KMS-11 (cell line): ENCODE data around the gene RNF31.

Source experiments
- H2AFZ ChIP-seq: fragments of 200-600 bp; sonication (generic); 2 replicates; pipeline ENCODE4 v1.6.1; 2016; ENCODE audit warnings: antibody characterized with exemption, mixed run types, low read depth
- H3K27ac ChIP-seq: fragments of 200-600 bp; sonication (generic); 2 replicates; pipeline ENCODE4 v1.6.1; 2016; ENCODE audit warnings: mild to moderate bottlenecking, mixed run types
- H3K27me3 ChIP-seq: fragments of 200-600 bp; sonication (generic); 2 replicates; pipeline ENCODE4 v1.6.1; 2017; ENCODE audit warnings: mild to moderate bottlenecking, low read depth, mixed run types, moderate library complexity; ENCODE audit not compliant: insufficient read depth
- H3K36me3 ChIP-seq: fragments of 200-600 bp; sonication (generic); 2 replicates; pipeline ENCODE4 v1.6.1; 2017; ENCODE audit warnings: mild to moderate bottlenecking, mixed run types; ENCODE audit not compliant: insufficient read depth
- H3K4me1 ChIP-seq: fragments of 200-600 bp; sonication (generic); 2 replicates; pipeline ENCODE4 v1.6.1; 2016; ENCODE audit warnings: mild to moderate bottlenecking, low read depth, mixed run types; ENCODE audit not compliant: poor library complexity, severe bottlenecking
- H3K4me2 ChIP-seq: fragments of 200-600 bp; sonication (generic); 2 replicates; pipeline ENCODE4 v1.7.0; 2016; ENCODE audit warnings: mild to moderate bottlenecking, mixed run types
- H3K4me3 ChIP-seq: fragments of 200-600 bp; sonication (generic); IDR thresholded peaks from 2 replicates; pipeline ENCODE4 v1.6.1; 2017; ENCODE audit warnings: low read depth, low read length, mixed read lengths; ENCODE audit not compliant: insufficient read depth
- H3K79me2 ChIP-seq: fragments of 200-600 bp; sonication (generic); 2 replicates; pipeline ENCODE4 v1.6.1; 2016; ENCODE audit warnings: low read depth, mixed run types; ENCODE audit not compliant: insufficient read depth
- H3K9ac ChIP-seq: fragments of 200-600 bp; sonication (generic); 2 replicates; pipeline ENCODE4 v1.6.1; 2016; ENCODE audit warnings: mild to moderate bottlenecking, mixed run types
- H4K20me1 ChIP-seq: fragments of 200-600 bp; sonication (generic); 2 replicates; pipeline ENCODE4 v1.6.1; 2016; ENCODE audit warnings: mild to moderate bottlenecking, mixed run types; ENCODE audit not compliant: insufficient read depth
- TF ChIP-seq, protein P1 (sequence below): fragments of 200-600 bp; sonication (generic); conservative IDR thresholded peaks from 2 replicates; pipeline ENCODE4 v1.6.1; 2017; ENCODE audit warnings: low read depth, mild to moderate bottlenecking, antibody characterized with exemption, low read length, moderate library complexity, mixed read lengths

RNF31 gene

DNA sequence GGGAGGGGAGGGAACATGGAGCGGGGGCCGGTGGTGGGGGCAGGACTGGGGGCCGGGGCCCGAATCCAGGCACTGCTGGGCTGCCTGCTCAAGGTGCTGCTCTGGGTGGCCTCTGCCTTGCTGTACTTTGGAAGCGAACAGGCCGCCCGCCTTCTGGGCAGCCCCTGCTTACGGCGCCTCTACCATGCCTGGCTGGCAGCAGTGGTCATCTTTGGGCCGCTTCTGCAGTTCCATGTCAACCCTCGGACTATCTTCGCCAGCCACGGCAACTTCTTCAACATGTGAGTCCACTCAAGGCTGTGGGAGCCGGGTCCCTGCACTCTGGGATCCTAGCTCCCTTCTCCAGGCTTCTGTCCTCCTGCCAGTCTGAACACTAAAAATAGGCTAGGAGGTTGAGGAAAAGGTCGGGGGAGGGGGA, 15.7 kb upstream of the RNF31 start:
- Histone ChIP-seq H3K36me3 (no peaks in the 10 kb centered on the region), H2AFZ (no peak overlapping the region), H4K20me1 (no peaks in the 10 kb centered on the region), H3K79me2 (no peaks in the 10 kb centered on the region), H3K9ac (no peak overlapping the region), H3K27me3 (no peaks in the 10 kb centered on the region), H3K27ac (no peak overlapping the region), H3K4me3 (no peak overlapping the region), H3K4me1 (no peaks in the 10 kb centered on the region), H3K4me2 (no peak overlapping the region)
- TF ChIP-seq, protein P1, sequence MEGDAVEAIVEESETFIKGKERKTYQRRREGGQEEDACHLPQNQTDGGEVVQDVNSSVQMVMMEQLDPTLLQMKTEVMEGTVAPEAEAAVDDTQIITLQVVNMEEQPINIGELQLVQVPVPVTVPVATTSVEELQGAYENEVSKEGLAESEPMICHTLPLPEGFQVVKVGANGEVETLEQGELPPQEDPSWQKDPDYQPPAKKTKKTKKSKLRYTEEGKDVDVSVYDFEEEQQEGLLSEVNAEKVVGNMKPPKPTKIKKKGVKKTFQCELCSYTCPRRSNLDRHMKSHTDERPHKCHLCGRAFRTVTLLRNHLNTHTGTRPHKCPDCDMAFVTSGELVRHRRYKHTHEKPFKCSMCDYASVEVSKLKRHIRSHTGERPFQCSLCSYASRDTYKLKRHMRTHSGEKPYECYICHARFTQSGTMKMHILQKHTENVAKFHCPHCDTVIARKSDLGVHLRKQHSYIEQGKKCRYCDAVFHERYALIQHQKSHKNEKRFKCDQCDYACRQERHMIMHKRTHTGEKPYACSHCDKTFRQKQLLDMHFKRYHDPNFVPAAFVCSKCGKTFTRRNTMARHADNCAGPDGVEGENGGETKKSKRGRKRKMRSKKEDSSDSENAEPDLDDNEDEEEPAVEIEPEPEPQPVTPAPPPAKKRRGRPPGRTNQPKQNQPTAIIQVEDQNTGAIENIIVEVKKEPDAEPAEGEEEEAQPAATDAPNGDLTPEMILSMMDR = no peak

DNA sequence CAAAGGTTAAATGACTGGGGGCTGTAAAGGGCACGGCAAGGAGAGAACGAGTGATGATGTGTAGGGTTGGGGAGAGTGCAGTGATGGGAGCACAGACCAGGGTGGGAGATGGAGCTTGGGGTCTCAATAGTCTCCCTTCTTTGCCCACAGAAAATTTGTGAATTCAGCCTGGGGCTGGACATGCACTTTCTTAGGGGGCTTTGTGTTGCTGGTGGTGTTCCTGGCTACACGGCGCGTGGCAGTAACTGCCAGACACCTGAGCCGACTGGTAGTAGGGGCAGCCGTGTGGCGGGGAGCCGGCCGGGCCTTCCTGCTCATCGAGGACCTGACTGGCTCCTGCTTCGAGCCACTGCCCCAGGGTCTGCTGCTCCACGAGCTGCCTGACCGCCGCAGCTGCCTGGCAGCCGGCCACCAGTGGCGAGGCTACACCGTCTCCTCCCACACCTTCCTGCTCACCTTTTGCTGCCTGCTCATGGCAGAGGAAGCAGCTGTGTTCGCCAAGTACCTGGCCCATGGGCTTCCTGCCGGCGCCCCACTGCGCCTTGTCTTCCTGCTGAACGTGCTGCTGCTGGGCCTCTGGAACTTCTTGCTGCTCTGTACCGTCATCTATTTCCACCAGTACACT, 15.1 kb upstream of the RNF31 start:
- H3K27me3 ChIP-seq = no peaks in the 10 kb centered on the region
- H3K79me2 ChIP-seq = no peaks in the 10 kb centered on the region
- no peak overlapping the region for H3K4me3 ChIP-seq
- H3K9ac ChIP-seq = no peak overlapping the region
- H3K4me1 ChIP-seq = peaks cover 4% of the 10 kb centered on the region
- no peak overlapping the region for H2AFZ ChIP-seq
- no peak overlapping the region for H3K27ac ChIP-seq
- TF ChIP-seq, protein P1 = no peak
- H3K4me2 ChIP-seq = no peak overlapping the region
- no peaks in the 10 kb centered on the region for H3K36me3 ChIP-seq
- H4K20me1 ChIP-seq = no peaks in the 10 kb centered on the region

DNA sequence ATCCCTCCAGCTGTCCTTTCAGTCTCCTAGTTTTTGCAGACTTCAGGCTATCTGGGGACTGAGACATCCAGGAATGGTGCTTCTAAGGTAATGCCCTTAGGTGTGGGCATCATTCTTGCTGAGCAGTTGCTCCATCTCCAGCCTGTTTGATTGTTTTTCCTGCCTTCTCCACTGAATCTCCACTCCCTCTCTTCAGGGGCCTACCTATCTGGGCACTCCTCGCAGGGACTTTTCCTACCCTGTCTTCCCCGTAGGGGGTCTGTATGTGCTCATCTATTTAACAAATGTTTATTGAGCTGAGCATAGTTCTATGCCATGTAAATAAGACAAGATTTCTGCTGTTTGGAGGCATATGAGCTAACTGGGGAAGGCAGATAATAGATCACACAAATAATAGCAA, 14.3 kb upstream of the RNF31 start:
- no peaks in the 10 kb centered on the region for H3K79me2 ChIP-seq
- no peak overlapping the region for H3K9ac ChIP-seq
- no peaks in the 10 kb centered on the region for H3K36me3 ChIP-seq
- H4K20me1 ChIP-seq = no peaks in the 10 kb centered on the region
- peaks cover 6% of the 10 kb centered on the region for H3K4me1 ChIP-seq
- H2AFZ ChIP-seq = no peak overlapping the region
- TF ChIP-seq, protein P1 = no peak
- H3K27me3 ChIP-seq = no peaks in the 10 kb centered on the region
- no peak overlapping the region for H3K27ac ChIP-seq
- no peak overlapping the region for H3K4me3 ChIP-seq
- H3K4me2 ChIP-seq = no peak overlapping the region

DNA sequence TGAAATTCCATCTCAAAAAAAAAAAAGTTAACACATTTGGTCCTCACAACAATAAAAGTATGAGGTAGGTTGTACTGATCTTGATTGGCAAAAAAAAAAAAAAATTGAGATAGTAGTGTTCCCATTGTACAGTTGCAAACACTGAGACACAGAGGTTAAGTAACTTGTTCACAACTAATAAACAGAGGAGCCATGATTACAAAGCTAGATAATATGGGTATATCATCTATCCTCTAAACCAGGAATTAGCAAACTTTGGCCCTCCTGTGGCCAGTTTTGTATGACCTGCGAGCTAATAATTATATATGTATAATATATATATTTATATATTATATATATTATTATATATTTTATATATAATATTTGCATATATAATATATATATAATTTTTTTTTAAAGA, 13.6 kb upstream of the RNF31 start:
- Histone ChIP-seq H3K4me1 (peaks cover 6% of the 10 kb centered on the region), H3K9ac (no peak overlapping the region), H3K27me3 (no peaks in the 10 kb centered on the region), H3K4me2 (no peak overlapping the region), H2AFZ (no peak overlapping the region), H3K27ac (no peak overlapping the region), H3K36me3 (no peaks in the 10 kb centered on the region), H4K20me1 (no peaks in the 10 kb centered on the region), H3K4me3 (no peak overlapping the region), H3K79me2 (no peaks in the 10 kb centered on the region)
- TF ChIP-seq, protein P1 = no peak

DNA sequence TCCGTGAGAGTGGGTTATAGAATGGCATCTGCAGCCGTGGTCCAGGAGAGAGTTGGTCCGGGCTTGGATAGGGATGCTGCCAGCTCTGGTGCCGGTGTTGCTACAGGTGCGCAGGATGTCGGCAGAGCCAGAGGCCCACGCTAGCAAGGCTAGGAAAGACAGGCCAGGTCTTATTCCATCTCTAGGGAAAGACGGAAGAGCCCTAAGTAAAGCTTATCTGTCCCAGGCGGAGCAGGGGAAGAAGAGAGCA, 11.8 kb upstream of the RNF31 start:
- TF ChIP-seq, protein P1 = no peak
- Histone ChIP-seq H3K4me1 (peaks cover 15% of the 10 kb centered on the region), H3K4me2 (peak overlapping the region; percentile 68; the same call in 1 of the 2 replicates), H3K79me2 (peaks cover 7% of the 10 kb centered on the region; the same call in 1 of the 2 replicates), H3K4me3 (no peak overlapping the region), H3K36me3 (no peaks in the 10 kb centered on the region), H3K9ac (no peak overlapping the region), H4K20me1 (no peaks in the 10 kb centered on the region), H3K27ac (no peak overlapping the region), H3K27me3 (no peaks in the 10 kb centered on the region), H2AFZ (peak overlapping the region; percentile 90; the same call in 1 of the 2 replicates)
